Sigmoid colon (tissue), 3 donors: Measurements from ENCODE around the gene COX7A2.

Experiments
- CTCF ChIP-seq, 4 experiments: fragments of 450-650 bp in 3 of 4; fragments of 200-600 bp in 1 of 4; IDR thresholded peaks; one replicate each; pipeline ENCODE4 v1.5.1; 2016 to 2019; ENCODE audit warnings: antibody characterized with exemption in 4 of 4, mild to moderate bottlenecking in 3 of 4, moderate library complexity in 2 of 4
- POLR2A ChIP-seq, 2 donors: fragments of 450-650 bp; IDR thresholded peaks; one replicate each; pipeline ENCODE4 v1.6.1; 2016; ENCODE audit warnings: antibody characterized with exemption in 2 of 2, mild to moderate bottlenecking in 2 of 2, moderate library complexity in 2 of 2

- TF ChIP-seq CTCF (IDR thresholded peaks at IDR 0.05): no peak
- no peak for TF ChIP-seq POLR2A (IDR thresholded peaks at IDR 0.05)
These were observed 23.9 kb upstream of the COX7A2 start for GRCh38 chr6:75267461-75267860.
